ENCODE measurements around the gene ATXN3L. TPM values are rescaled to one million over a fixed set of nuclear protein-coding genes. Genes with fewer than 3 reads are reported as not detected.

The ATXN3L gene
- total and polyA plus RNA-seq, 4 donors, result not detected

GRCh38 chrX:13317366-13317765, 2.5 kb downstream of the ATXN3L start:
- Histone ChIP-seq H3K4me3 (ENCODE audit: low read depth in 1 of 3, low read length in 3 of 3) (no peak overlapping the region), H3K27me3 (ENCODE audit: control insufficient read depth in 4 of 4, insufficient read depth in 4 of 4, low read length in 3 of 4) (no peaks in the 10 kb centered on the region), H3K4me1 (ENCODE audit: control insufficient read depth in 4 of 4, insufficient read depth in 4 of 4, low read length in 3 of 4) (no peaks in the 10 kb centered on the region), H3K36me3 (ENCODE audit: control insufficient read depth in 4 of 4, insufficient read depth in 3 of 4, low read depth in 1 of 4, low read length in 3 of 4) (no peaks in the 10 kb centered on the region), H3K9me3 (ENCODE audit: control insufficient read depth in 4 of 4, low read length in 3 of 4) (no peaks in the 10 kb centered on the region), H3K9ac (ENCODE audit: low read depth in 1 of 2, low read length in 2 of 2) (no peak overlapping the region), H3K27ac (ENCODE audit: low read depth in 1 of 2, low read length in 2 of 2) (no peak overlapping the region)
- WGBS, result 96% methylated on average over 6 of the region's 6 CpGs
- DNase-seq (ENCODE audit: low spot score), result no peak
- TF ChIP-seq EGR1 (IDR thresholded peaks at IDR 0.05; ENCODE audit: low read depth in 2 of 2) (no peak), HNF4G (IDR thresholded peaks at IDR 0.05) (no peak), HNF4A (conservative IDR thresholded peaks at IDR 0.05) (no peak), RAD21 (IDR thresholded peaks at IDR 0.05) (no peak)

- no peaks in the 10 kb centered on the region for H3K36me3 ChIP-seq (ENCODE audit: control insufficient read depth in 4 of 4, insufficient read depth in 3 of 4, low read depth in 1 of 4, low read length in 3 of 4)
- no peak overlapping the region for H3K4me3 ChIP-seq (ENCODE audit: low read depth in 1 of 3, low read length in 3 of 3)
- no peaks in the 10 kb centered on the region for H3K4me1 ChIP-seq (ENCODE audit: control insufficient read depth in 4 of 4, insufficient read depth in 4 of 4, low read length in 3 of 4)
- no peak overlapping the region for H3K9ac ChIP-seq (ENCODE audit: low read depth in 1 of 2, low read length in 2 of 2)
- no peak for DNase-seq (ENCODE audit: low spot score)
- WGBS, result 96% methylated on average over 6 of the region's 6 CpGs
- H3K27ac ChIP-seq (ENCODE audit: low read depth in 1 of 2, low read length in 2 of 2), result no peak overlapping the region
- H3K9me3 ChIP-seq (ENCODE audit: control insufficient read depth in 4 of 4, low read length in 3 of 4), result no peaks in the 10 kb centered on the region
- H3K27me3 ChIP-seq (ENCODE audit: control insufficient read depth in 4 of 4, insufficient read depth in 4 of 4, low read length in 3 of 4), result no peaks in the 10 kb centered on the region
- TF ChIP-seq JUND (IDR thresholded peaks at IDR 0.05) (no peak), RAD21 (IDR thresholded peaks at IDR 0.05) (no peak), ZBTB33 (IDR thresholded peaks at IDR 0.05) (no peak), REST (IDR thresholded peaks at IDR 0.05) (no peak), CTCF (IDR thresholded peaks at IDR 0.05; ENCODE audit: low read depth, low read length, missing input control) (no peak), FOXA1 (IDR thresholded peaks at IDR 0.05) (no peak), SP1 (IDR thresholded peaks at IDR 0.05) (no peak), TAF1 (conservative IDR thresholded peaks at IDR 0.05) (no peak), NR2F2 (IDR thresholded peaks at IDR 0.05) (no peak), FOXA2 (IDR thresholded peaks at IDR 0.05) (no peak), HNF4G (IDR thresholded peaks at IDR 0.05) (no peak), HNF4A (conservative IDR thresholded peaks at IDR 0.05) (no peak), EGR1 (IDR thresholded peaks at IDR 0.05; ENCODE audit: low read depth in 2 of 2) (no peak), RXRA (IDR thresholded peaks at IDR 0.05) (no peak), GABPA (IDR thresholded peaks at IDR 0.05 in 1 of 2, conservative IDR thresholded peaks at IDR 0.05 in 1 of 2) (no peak), MAX (IDR thresholded peaks at IDR 0.05) (no peak), ATF3 (IDR thresholded peaks at IDR 0.05) (no peak), YY1 (IDR thresholded peaks at IDR 0.05) (no peak)
Measured at GRCh38 chrX:13311560-13311959, 8.3 kb downstream of the ATXN3L start.

Data from liver (tissue), 9 donors.